MCF 10A (cell line): ENCODE measurements around the gene TRPC4AP. TPM values are rescaled to one million over a fixed set of nuclear protein-coding genes. Genes with fewer than 3 reads are reported as not detected.

Experiments
- BruUV-seq: library from RNA; stranded (reverse); fragments of 400-500 nt; replicated peaks from 2 replicates; lab custom pipeline; 2021; lab: Mats Ljungman, UMichigan
- CTCF ChIA-PET: fragments of 300-600 bp; sonication (Branson Sonifier 250); formaldehyde crosslinking; extraction: SDS; loops from one replicate; lab custom pipeline; 2021; ENCODE audit warnings: antibody characterized with exemption, inconsistent platforms; lab: Yijun Ruan, JAX
- POLR2A ChIA-PET: fragments of 300-600, 350-650 bp; sonication (Branson Sonifier 250); formaldehyde crosslinking; extraction: SDS; loops from one replicate; lab custom pipeline; 2020; ENCODE audit warnings: antibody characterized with exemption, inconsistent platforms; lab: Yijun Ruan, JAX
- DNase-seq: peaks from one replicate; pipeline ENCODE4 v3.0.0-alpha.2; 2018; ENCODE audit not compliant: unreplicated experiment
- H3K27ac Mint-ChIP-seq: one replicate; pipeline ENCODE4 v1.8.0; 2022; ENCODE audit warnings: mild to moderate bottlenecking, low read depth, mixed read lengths; ENCODE audit not compliant: unreplicated experiment
- H3K27me3 Mint-ChIP-seq: one replicate; pipeline ENCODE4 v1.8.0; 2022; ENCODE audit warnings: mixed read lengths; ENCODE audit not compliant: insufficient read depth, unreplicated experiment
- H3K36me3 Mint-ChIP-seq: one replicate; pipeline ENCODE4 v1.8.0; 2022; ENCODE audit warnings: mild to moderate bottlenecking, moderate library complexity, mixed read lengths; ENCODE audit not compliant: insufficient read depth, unreplicated experiment
- H3K4me1 Mint-ChIP-seq: one replicate; pipeline ENCODE4 v1.8.0; 2022; ENCODE audit warnings: mixed read lengths; ENCODE audit not compliant: insufficient read depth, unreplicated experiment
- H3K4me3 Mint-ChIP-seq: one replicate; pipeline ENCODE4 v1.8.0; 2022; ENCODE audit warnings: mild to moderate bottlenecking, moderate library complexity, mixed read lengths; ENCODE audit not compliant: unreplicated experiment
- H3K9me3 Mint-ChIP-seq: one replicate; pipeline ENCODE4 v1.8.0; 2022; ENCODE audit warnings: mixed read lengths; ENCODE audit not compliant: unreplicated experiment
- intact Hi-C: fragments of 100-400 bp; cut with micrococcal nuclease; formaldehyde crosslinking; loops from 2 replicates; pipeline ENCODE4 v1.14.1; 2022
- total RNA-seq: library from RNA; stranded (reverse); gene quantifications from 2 replicates; pipeline ENCODE4 v1.2.3, GENCODE V29; 2022
- TF ChIP-seq, protein P1 (sequence below): fragments of 200-600 bp; IDR thresholded peaks from one replicate; pipeline ENCODE4 v1.8.0; 2022; ENCODE audit warnings: antibody characterized with exemption, mild to moderate bottlenecking; ENCODE audit not compliant: unreplicated experiment

Gene TRPC4AP
- total RNA-seq, 1 experiment from 2014 or later: 51.8 TPM

DNA sequence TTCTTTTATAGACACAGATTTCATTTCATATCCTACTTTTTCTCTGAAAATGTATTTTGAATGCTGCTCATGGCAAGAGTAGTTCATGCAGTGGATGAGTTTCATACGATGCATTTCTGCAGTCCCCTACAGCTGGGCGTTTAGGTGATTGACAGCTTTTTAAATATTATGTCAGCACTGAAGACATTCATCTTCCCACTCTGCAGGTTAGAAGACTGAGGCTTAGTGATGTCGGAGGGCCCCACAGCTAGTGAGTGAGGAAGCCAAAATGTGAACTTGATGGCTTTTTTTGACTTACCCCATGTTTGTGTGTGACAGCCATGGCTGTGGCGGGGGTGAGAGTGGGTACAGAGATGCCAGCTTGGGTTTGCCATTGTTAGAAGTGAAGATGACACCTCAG, 103.5 kb downstream of the TRPC4AP start:
- H3K9me3 Mint-ChIP-seq: no peaks in the 10 kb centered on the region
- no TSS peak for BruUV-seq
- no peak for DNase-seq
- no peak overlapping the region for H3K4me3 Mint-ChIP-seq
- CTCF ChIA-PET: interaction anchor here (0.7 to 0.8 kb wide), 2 partner anchors 115 to 119 kb away, joined by 4 read pairs; no protein-coding TSS in a partner anchor
- H3K36me3 Mint-ChIP-seq: peaks cover 10% of the 10 kb centered on the region
- H3K27ac Mint-ChIP-seq: no peak overlapping the region
- TF ChIP-seq, protein P1, sequence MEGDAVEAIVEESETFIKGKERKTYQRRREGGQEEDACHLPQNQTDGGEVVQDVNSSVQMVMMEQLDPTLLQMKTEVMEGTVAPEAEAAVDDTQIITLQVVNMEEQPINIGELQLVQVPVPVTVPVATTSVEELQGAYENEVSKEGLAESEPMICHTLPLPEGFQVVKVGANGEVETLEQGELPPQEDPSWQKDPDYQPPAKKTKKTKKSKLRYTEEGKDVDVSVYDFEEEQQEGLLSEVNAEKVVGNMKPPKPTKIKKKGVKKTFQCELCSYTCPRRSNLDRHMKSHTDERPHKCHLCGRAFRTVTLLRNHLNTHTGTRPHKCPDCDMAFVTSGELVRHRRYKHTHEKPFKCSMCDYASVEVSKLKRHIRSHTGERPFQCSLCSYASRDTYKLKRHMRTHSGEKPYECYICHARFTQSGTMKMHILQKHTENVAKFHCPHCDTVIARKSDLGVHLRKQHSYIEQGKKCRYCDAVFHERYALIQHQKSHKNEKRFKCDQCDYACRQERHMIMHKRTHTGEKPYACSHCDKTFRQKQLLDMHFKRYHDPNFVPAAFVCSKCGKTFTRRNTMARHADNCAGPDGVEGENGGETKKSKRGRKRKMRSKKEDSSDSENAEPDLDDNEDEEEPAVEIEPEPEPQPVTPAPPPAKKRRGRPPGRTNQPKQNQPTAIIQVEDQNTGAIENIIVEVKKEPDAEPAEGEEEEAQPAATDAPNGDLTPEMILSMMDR: no peak
- peaks cover 8% of the 10 kb centered on the region for H3K27me3 Mint-ChIP-seq
- peaks cover 6% of the 10 kb centered on the region for H3K4me1 Mint-ChIP-seq
- POLR2A ChIA-PET: interaction anchor here (0.8 to 1.9 kb wide), 3 partner anchors 10 to 66 kb away, joined by 3 to 4 read pairs (median 4); no protein-coding TSS in a partner anchor
- intact Hi-C loops: no loop called here

DNA sequence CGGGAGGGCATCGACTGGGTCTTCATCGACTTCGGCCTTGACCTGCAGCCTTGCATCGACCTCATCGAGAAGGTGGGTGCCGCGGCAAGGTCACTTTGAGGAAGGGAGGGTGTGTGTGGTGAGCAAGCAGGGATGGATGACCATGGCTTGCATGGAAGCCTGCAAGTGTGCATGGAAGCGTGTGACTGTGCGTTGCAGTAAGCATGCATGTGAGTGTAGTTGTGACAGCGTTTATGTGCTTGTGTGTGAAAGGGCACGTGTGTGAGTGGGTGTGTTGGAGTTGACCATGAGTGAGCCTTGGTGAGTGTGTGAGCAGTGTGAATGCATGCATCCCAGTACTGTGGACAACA, 104.4 kb downstream of the TRPC4AP start:
- no peak for DNase-seq
- peaks cover 6% of the 10 kb centered on the region for H3K4me1 Mint-ChIP-seq
- BruUV-seq: no TSS peak
- H3K27me3 Mint-ChIP-seq: peaks cover 8% of the 10 kb centered on the region
- TF ChIP-seq, protein P1: no peak
- intact Hi-C loops: no loop called here
- POLR2A ChIA-PET: interaction anchor here (1.9 kb wide), 1 partner anchor 11 kb away, joined by 4 read pairs; no protein-coding TSS in a partner anchor
- H3K4me3 Mint-ChIP-seq: no peak overlapping the region
- no peak overlapping the region for H3K27ac Mint-ChIP-seq
- CTCF ChIA-PET: interaction anchor here (0.5 to 2.2 kb wide), 5 partner anchors 20 to 405 kb away, joined by 3 to 6 read pairs (median 3); partner anchors contain the start of gene GGT7
- H3K36me3 Mint-ChIP-seq: peaks cover 15% of the 10 kb centered on the region
- H3K9me3 Mint-ChIP-seq: no peaks in the 10 kb centered on the region

DNA sequence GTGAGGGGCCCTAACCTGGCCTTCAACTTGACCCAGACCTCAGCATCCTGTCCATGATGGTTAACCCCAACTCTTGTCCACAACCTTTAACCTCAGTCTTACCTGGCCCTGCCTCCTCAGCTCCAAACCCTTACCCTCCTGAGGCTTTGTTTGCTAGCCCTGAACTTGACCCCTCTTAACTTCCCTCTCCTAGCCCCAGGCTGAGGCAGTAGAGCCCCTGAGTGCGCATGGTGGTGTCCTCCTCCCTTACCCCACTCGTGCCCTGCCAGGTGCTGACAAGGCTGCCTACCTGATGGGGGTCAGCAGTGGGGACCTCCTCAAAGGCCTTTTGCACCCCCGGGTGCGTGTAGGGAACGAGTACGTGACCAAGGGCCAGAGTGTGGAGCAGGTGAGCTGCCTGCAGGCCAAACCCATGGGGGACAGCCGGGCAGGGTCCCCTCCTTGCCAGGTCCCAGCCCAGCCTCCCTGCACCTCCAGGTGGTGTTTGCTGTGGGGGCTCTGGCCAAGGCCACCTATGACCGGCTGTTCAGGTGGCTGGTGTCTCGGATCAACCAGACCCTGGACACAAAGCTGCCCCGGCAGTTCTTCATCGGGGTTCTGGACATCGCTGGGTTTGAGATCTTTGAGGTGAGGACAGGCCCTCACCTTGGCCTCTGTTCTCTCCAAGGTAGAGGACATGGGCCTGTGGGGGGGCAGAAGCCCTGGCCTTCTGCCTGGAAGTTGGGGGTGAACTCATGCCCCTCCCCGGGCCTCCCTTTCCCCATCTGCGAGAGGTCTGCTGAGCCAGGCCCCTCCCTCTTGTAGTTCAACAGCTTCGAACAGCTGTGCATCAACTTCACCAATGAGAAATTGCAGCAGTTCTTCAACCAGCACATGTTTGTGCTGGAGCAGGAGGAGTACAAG, 105.1 kb downstream of the TRPC4AP start:
- no peak for DNase-seq
- H3K9me3 Mint-ChIP-seq: no peaks in the 10 kb centered on the region
- peaks cover 6% of the 10 kb centered on the region for H3K4me1 Mint-ChIP-seq
- TF ChIP-seq, protein P1: no peak
- CTCF ChIA-PET: interaction anchor here (0.6 to 2.2 kb wide), 3 partner anchors 21 to 115 kb away, joined by 3 to 6 read pairs (median 3); partner anchors contain the start of gene GGT7
- H3K27me3 Mint-ChIP-seq: peaks cover 8% of the 10 kb centered on the region
- intact Hi-C loops: no loop called here
- no peak overlapping the region for H3K4me3 Mint-ChIP-seq
- H3K36me3 Mint-ChIP-seq: peaks cover 14% of the 10 kb centered on the region
- POLR2A ChIA-PET: interaction anchor here (1.0 to 1.1 kb wide), 2 partner anchors 10 to 12 kb away, joined by 4 read pairs; no protein-coding TSS in a partner anchor
- no peak overlapping the region for H3K27ac Mint-ChIP-seq
- BruUV-seq: no TSS peak
